Measurements from ENCODE around the gene PTPRE.

- TF ChIP-seq CTCF (tag by site-specific recombination; IDR thresholded peaks at IDR 0.05) (no peak), YY2 (tag by site-specific recombination; IDR thresholded peaks at IDR 0.05) (no peak)
Observed at GRCh38 chr10:128074589-128074988, 167.7 kb downstream of the PTPRE start.
